HL-60 (cell line): ENCODE measurements around the gene NFASC.

Source experiments
- DNase-seq, 2 experiments: peaks; one replicate each; pipeline ENCODE4 v3.0.0-alpha.2; 2010 to 2020; ENCODE audit warnings: low read depth in 1 of 2, low spot score in 1 of 2
- H3K27ac ChIP-seq: fragments of 250-450 bp; sonication (Bioruptor Pico); replicated peaks from 2 replicates; pipeline ENCODE4 v1.5.1; 2020; ENCODE audit warnings: mild to moderate bottlenecking, moderate library complexity
- H3K27me3 ChIP-seq: fragments of 250-450 bp; sonication (Bioruptor Pico); 2 replicates; pipeline ENCODE4 v1.5.1; 2021; ENCODE audit warnings: mild to moderate bottlenecking, moderate library complexity; ENCODE audit not compliant: insufficient read depth, poor library complexity, severe bottlenecking
- H3K4me3 ChIP-seq: replicated peaks from 2 replicates; pipeline ENCODE4 v1.5.1; 2011; ENCODE audit warnings: mild to moderate bottlenecking, control low read depth, low read length; ENCODE audit not compliant: insufficient read depth
- GABPA ChIP-seq: IDR thresholded peaks from 2 replicates; pipeline ENCODE4 v1.6.1; 2012; ENCODE audit warnings: low read depth
- POLR2AphosphoS5 ChIP-seq: IDR thresholded peaks from 2 replicates; pipeline ENCODE4 v1.6.1; 2012; ENCODE audit warnings: low read depth
- REST ChIP-seq: IDR thresholded peaks from 2 replicates; pipeline ENCODE4 v1.6.1; 2012; ENCODE audit warnings: low read depth; ENCODE audit not compliant: insufficient replicate concordance
- SPI1 ChIP-seq: IDR thresholded peaks from 2 replicates; pipeline ENCODE4 v1.6.1; 2012; ENCODE audit warnings: low read depth, mild to moderate bottlenecking, borderline replicate concordance
- TF ChIP-seq, protein P1 (sequence below): IDR thresholded peaks from one replicate; pipeline ENCODE4 v1.5.1; 2011; ENCODE audit warnings: low read length, control low read depth, inconsistent platforms; ENCODE audit not compliant: insufficient read depth

The NFASC gene

DNA sequence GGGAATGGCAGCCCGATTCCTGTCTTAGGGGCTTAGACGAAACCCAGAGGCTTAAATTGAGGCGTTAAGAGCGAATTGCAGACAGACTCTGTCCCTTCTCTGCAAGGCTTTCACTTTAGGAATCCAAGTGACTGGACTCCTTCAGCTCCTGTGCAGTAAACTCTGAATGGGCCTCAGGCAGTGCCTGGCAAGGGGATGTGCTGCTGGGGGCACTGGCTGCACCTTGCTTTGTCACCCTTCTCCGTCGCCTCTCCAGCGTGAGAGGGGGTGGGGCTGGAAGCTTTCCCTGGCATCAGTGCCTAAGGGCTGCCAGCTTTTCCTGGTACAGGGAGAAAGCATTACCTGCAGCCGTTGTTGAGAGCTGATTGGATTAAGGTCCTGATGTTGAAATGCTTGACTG lies 39.9 kb upstream of the NFASC start:
- Histone ChIP-seq H3K27ac (no peak overlapping the region), H3K4me3 (no peak overlapping the region), H3K27me3 (peaks cover 12% of the 10 kb centered on the region)
- TF ChIP-seq, protein P1, sequence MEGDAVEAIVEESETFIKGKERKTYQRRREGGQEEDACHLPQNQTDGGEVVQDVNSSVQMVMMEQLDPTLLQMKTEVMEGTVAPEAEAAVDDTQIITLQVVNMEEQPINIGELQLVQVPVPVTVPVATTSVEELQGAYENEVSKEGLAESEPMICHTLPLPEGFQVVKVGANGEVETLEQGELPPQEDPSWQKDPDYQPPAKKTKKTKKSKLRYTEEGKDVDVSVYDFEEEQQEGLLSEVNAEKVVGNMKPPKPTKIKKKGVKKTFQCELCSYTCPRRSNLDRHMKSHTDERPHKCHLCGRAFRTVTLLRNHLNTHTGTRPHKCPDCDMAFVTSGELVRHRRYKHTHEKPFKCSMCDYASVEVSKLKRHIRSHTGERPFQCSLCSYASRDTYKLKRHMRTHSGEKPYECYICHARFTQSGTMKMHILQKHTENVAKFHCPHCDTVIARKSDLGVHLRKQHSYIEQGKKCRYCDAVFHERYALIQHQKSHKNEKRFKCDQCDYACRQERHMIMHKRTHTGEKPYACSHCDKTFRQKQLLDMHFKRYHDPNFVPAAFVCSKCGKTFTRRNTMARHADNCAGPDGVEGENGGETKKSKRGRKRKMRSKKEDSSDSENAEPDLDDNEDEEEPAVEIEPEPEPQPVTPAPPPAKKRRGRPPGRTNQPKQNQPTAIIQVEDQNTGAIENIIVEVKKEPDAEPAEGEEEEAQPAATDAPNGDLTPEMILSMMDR = no peak
- no peak for TF ChIP-seq GABPA
- TF ChIP-seq SPI1 = no peak
- no peak for TF ChIP-seq POLR2AphosphoS5
- TF ChIP-seq REST = no peak
- no peak for DNase-seq

GRCh38 chr1:204831186-204831585 lies 39.5 kb upstream of the NFASC start:
- Histone ChIP-seq H3K27ac (no peak overlapping the region), H3K4me3 (no peak overlapping the region), H3K27me3 (peaks cover 12% of the 10 kb centered on the region)
- TF ChIP-seq POLR2AphosphoS5 (no peak), SPI1 (no peak), GABPA (no peak), REST (no peak)
- TF ChIP-seq, protein P1 = no peak
- no peak for DNase-seq

DNA sequence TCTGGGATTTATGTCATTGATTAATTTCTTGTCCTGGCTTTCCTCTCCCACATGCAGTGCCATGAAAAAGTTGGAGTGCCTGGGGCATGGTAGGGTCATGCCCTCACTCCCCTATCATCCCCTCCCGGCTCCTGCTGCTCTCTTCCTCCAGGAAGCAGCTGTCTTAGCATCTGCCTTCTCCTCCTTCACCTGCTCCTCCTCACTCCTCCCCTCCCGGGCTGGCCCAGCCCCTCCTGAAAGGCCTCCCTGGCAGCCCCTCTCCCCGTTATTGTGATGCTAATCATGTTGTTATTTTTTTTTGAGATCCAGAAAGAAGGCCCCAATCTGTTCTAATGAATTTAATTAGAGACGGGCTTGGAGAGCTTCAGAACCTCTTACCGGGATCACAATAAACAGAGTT lies 36.3 kb upstream of the NFASC start:
- H3K27ac ChIP-seq = no peak overlapping the region
- no peak overlapping the region for H3K4me3 ChIP-seq
- TF ChIP-seq GABPA = no peak
- no peak for TF ChIP-seq REST
- TF ChIP-seq, protein P1 = no peak
- no peak for TF ChIP-seq SPI1
- no peak for TF ChIP-seq POLR2AphosphoS5
- no peaks in the 10 kb centered on the region for H3K27me3 ChIP-seq
- no peak for DNase-seq
